Activated T-cell treated with anti-CD3 and anti-CD28 coated beads for 48 hours (primary cell): ENCODE results near the gene CEND1.

Experiments
- DNase-seq: peaks from one replicate; pipeline ENCODE4 v3.0.0-alpha.2; 2020; ENCODE audit warnings: low read depth

Gene CEND1

DNA sequence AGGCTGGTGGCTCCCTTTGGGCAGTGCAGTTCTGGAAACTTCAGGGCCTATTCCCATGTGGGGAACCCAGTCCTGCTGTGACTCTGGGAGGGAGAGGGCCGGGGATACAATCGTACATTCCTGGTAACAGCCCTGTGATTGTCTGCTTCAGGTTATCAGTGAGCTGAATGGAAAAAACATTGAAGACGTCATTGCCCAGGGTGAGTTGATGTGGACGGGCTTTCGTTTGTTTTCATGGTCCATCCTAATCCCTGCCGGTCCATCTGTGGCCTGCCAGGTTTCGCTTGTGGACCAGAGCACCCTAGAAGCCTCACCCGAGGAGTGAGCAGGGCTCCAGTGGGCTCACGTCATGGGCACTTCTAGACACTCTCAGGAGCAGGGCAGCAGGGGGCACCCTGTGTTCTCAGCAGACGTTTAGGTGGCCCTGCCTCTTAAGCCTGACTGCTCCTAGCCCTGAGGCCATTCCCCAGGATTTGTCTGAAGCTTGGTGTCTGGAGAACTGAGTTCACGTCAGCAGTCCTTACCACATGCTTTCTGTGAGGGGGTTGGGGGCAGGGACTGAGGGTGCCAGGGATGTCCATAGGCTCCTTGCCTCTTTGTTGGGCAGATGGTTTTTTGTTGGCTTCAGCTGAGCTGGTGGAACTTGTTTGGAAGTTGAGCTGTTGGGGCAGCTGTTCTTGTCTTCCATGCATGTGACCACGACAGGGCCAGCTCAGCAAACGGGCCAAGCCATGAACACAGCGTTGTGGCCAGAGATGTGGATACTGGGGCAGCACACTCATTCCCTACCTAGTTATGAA lies 21.8 kb upstream of the CEND1 start:
- no peak for DNase-seq

DNA sequence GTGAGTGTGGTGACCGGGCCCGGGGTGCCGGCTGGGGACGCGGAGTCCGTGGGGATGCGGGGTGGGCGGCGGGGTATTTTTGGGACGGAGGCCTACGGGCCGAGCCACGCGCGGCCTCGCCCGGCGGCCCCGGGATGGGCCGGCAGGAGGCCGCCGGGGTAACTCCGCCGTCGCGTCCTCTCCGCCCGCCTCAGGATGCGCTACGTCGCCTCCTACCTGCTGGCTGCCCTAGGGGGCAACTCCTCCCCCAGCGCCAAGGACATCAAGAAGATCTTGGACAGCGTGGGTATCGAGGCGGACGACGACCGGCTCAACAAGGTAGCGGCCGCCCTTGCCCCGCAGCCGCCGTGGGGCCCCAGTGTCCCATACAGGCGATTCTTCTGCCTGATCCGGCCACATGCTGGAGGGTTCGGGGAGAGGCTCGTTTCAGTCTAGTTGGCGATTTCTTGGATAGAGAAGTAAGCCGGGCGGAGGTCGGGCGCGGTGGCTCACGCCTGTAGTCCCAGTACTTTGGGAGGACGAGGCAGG lies 20.2 kb upstream of the CEND1 start:
- no peak for DNase-seq

DNA sequence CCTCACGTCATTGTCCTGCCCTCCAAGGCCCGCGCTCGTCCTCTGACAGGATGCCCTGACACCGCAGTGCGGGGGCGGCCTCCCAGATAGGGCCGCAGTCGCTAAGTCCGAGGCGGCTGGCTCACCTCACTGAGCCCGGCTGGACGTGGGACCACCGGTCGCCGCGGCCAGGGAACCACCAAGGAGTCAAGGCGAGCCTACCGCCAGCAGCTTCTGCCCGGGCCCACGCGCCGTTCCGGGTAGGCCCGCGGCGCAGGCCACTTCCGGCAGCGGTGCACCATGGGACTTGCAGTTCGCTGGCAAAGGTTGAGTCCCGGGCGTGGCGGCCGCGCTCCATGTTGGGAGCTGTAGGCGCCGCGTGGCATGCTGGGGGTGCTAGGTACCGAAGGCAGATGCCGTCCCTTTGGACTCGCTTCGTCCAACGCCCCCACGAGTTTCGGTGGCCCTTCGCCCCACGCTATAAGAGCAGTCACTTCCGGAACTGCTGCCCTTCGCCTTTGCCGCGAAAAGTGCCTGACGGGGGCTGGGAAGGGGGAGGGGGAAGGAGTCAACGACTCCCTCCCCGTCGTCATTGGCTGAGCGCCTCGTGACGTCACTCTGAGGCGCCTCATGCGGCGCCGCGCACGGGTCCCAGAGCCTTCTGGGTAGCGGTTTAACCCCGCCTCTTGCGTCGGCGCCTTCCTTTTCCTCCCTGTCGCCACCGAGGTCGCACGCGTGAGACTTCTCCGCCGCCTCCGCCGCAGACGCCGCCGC lies 19.6 kb upstream of the CEND1 start, which contains the start of gene RPLP2:
Gene RPLP2, plus strand, starts transcription at position 681 of the 753 bp plus-strand sequence. CDS start 268 bp downstream, outside the sequence.
- DNase-seq, result peak; percentile 98

DNA sequence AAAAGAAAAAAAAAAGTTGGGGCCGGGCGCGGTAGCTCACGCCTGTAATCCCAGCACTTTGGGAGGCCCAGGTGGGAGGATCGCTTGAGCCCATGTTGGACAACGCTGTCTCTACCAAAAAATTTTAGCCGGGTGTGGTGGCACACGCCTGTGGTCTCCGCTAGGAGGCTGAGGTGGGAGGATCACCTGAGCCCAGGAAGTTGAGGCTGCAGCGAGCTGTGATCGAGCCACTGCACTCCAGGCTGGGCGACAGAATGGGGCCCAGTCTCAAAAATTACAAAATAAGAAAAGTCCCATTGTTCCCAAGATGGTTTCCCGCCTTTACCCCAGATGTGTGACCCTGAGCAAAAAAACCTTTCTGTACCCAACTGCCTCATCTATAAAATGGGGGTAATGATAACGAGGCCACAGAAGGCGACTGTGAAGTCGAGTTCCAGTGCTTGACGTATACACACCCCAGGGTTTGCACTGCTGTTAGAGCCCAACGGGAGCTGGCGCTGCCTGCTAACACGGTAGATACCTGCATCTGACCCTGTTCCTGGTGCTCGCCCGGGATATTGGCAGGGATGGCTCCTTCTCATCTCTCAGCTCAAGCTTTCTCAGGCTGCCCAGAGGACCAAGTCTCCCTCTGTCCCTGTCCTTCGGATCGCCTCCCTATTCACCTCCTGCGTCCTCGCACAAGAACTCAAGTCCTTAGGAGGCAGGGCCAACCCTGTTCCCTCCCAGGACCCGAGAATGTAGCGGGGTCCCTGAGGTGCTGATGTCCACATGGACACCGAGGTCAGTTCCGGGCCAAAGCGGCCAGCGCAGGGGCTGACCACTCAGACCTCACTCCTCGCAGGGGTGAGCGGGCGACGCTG lies 18.8 kb upstream of the CEND1 start:
- DNase-seq, result no peak

DNA sequence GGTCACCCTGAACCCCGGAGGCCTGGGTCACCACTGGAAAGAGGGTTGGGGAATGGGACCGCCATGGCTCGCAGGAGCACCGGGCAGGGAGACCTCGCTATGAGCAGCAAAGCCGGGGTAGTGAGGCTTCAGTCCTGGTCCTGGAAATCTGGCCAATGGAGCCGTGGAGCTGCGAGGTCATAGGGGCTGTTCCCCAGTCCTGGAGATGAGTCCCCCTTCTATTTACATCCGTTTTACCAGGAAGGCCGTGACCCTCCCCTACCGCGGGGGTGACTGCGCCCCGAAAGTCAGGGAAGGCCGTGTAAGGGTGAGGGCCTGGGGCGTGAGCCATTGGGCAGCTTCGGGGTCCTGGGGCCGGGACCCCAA lies 14.7 kb upstream of the CEND1 start:
- DNase-seq, result no peak

DNA sequence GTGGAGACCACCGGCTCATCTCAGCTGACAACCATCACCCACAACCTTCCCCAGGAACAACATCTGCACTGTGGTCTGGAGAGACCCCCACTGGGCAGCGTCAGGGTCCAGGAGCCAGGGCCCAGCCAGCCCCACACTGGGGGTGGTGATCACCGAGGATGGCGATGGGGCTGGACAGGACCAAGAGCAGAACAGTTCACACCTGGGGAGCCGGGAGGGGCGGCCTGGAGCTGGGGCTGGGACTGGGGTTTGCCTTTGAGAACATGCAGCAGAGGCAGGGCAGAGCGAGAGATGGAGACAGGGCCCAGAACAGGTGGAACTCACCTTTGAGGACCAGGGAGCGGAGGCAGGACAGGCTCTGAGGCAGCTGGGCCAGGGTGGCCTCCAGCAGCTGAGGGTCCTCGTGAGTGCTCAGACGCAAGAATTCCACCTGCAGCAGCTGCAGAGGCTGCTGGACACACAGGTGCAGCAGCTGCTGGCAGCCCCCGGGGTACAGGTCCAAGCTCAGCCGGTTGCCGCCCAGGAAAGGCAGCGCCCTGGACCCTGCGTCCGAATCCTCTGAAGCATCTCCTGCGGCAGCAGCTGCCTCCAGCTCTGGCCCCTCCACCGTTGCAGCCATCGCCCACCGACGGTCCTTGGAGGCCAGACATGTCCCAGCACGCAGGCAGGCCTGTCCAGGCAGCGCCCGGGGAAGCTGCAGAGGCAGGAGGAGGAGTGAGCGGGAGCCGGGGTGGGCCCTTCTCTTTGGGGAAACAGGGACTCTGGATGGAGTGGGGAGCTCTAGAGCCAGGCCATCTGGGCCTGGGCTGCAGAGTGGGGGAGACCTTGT lies 14.1 kb upstream of the CEND1 start:
- no peak for DNase-seq

DNA sequence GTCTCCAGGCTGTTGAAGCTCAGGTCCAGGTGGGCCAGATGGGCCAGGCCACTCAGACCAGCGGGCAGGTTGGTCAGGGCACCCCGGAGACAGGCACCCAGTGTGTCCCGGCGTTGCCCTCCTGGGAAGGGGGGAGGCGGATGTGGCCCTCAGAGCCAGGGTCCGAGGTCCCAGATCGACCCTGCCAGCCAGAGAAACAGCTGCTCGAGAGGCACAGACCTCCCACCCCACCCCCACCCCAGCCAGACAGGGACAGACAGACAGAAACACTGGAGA lies 13.5 kb upstream of the CEND1 start:
- DNase-seq, result no peak

DNA sequence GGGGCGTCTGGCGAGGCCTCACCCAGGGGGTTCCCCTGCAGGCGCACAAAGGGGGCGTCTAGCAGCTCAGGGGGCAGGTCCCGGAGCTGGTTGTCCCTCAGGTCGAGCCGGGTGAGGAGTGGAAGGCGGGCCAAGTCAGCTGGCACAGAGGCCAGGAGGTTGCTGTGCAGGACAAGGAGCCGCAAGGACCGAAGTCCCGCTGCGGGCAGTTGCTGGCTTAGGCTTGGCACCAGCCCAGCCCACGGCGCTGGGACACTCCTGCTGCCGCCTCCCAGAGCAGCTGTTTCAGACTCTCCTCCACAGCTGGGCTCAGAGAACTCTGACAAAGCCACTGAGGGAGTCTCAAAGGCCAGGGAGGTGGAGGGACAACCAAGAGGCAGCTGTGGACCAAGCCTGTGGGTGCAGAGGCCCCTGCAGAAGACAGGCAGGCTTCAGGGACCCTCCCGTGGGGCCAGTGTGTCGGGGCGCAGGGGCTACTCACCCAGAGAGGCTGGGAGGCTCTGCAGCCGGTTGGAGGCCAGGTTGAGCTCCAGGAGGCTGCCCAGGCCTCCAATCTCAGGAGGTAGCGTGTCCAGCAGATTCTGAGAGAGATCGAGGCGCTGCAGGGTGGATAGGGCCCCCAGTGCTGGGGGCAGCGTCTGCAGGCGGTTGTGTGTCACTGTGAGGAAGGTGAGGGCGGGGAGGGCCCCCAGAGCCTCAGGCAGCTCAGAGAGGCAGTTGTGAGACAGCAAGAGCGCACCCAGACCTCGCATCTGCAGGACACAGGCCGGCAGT lies 13.0 kb upstream of the CEND1 start:
- no peak for DNase-seq

DNA sequence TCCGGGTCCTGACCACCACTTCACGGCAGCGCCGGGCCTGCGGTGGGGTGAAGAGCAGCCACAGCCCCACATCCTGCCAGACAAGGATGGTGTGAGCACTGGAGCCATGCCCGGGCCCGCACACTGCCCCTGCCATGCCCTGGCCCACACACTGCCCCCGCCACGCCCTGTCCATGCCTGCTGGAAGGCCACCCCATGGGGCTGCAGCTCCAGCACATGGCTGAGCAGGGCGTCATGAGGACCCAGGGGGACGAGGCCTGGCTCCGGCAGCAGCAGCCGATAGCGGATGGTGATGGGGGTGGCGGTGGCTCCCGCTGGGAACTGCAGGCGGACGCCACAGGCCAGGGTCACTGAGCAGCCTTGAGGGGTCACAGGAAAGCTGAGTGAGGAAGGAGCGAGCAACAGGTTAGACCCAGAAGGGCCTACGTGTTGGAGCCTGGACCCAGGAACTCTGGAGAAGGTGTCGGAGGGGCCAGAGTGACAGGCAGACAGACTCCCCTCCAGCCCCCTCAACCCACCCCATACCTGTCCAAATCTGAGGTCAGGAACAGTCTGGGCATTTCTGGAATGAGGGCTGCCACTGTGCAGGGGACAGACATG lies 12.2 kb upstream of the CEND1 start:
- no peak for DNase-seq

DNA sequence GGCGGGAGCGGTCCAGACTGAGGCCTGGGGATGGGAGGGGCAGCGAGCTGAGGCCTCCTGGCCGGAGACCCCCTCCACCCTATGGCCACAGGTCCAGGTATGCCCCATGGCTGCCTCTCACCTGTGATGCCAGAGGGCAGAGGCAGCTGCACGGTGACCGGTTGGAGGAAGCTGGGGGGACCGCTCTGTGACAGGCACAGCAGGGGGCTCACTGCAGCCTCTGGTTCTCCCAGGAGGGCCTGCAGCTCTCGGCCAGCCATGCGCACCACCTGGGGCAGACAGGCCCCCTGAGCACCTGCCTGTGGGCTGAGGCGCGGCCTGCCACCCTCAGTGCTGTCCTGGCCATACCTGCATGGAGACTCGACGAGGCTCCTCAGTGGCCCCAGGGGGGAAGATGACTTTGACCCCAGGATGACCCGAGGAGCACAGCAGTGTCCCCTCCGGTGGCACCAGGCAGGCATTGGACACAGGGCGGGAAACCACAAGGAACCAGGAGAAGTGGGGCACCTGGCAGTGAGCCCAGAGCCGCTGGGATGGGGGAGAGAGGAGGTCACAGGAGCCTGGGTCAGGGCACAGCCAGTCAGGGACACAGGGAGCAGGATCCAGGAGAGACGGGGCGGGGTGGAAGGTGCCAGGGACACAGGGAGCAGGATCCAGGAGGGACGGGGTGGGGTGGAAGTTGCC lies 11.3 kb upstream of the CEND1 start:
- DNase-seq, result no peak

DNA sequence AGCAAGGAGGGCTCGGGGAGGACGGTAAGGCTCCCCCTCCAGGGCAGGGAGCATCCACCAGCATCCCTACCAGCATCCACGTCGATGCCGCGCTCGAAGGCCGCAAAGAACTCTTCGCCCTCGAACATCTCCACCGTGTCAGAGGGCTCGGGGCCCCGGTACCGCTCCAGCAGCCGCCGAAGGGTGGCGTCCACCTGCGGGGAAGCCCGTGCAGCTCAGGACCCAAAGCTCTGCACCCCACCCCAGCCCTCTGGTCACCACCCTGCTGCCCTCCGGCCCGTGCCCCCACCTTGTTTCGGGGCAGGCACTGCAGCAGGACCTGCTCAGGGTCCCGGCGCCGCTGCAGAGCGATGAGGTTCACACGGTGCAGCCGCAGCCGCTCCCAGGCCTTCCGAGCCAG lies 10.6 kb upstream of the CEND1 start:
- no peak for DNase-seq

DNA sequence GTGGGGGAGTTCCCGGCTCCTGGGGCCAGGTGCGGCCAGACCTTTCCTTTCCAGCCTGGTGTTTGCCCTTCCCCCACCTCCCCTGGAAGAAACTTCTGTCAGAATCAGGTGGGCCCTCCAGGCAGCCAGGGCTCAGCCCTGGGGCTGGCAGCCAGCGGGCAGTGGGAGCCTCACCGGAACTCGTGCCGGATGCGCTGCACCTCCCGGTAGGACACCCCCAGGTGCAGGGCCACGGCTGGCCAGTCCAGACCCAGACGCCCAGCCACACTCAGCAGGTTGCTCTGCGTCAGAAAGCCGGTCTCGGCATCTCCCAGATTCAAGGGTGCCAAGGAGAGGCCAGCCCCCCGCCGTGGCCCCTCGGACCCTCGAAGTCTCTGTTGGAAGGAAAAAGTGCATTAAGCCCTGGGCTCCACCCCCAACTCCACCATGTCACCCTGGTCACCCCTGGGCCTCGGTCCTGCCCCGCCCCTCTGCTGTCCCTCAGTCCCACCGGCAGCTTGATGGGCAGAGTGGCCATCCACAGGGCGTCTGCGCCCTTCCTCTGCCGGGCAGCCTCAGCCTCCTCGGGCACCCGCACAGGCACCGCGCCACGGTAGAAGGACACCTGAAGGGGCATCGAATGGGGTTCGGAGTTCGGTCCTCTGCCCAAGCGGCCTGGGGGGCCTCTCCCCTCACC lies 9.9 kb upstream of the CEND1 start:
- no peak for DNase-seq

DNA sequence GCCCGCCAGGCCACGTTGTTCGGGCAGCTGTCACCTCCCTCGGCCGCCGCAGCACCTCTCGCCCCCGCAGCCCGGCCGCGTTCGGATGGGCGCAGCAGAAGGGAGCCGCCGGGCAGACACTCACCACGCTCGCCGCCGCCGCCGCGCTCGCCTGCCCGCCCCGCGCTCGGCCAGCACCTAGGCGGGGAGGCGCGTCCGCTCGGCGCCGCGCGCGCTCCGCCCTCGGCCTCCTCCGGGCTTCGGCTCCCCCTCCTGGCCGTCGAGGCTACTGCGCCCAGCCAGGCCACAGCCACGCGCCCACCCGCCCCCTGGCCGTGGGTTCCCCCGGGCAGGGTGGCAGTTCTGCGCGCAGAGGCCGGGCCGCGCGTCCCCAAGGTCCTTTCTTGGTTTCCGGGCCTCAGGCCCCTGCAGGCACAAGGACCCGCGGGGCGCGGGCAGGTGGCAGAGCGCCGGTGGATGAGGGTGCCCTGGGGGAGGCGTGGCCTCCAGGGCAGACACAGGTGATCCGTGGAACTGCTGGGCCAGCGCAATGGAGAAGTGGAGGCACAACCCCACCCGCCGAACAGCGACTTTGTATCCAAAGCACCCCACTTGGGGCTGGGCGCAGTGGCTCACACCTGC lies 8.3 kb upstream of the CEND1 start, which contains the start of gene SLC25A22:
Gene SLC25A22, minus strand, starts transcription at position 189 of the 621 bp plus-strand sequence. CDS start 3,275 bp downstream, outside the sequence.
- DNase-seq, result peak; percentile 87

DNA sequence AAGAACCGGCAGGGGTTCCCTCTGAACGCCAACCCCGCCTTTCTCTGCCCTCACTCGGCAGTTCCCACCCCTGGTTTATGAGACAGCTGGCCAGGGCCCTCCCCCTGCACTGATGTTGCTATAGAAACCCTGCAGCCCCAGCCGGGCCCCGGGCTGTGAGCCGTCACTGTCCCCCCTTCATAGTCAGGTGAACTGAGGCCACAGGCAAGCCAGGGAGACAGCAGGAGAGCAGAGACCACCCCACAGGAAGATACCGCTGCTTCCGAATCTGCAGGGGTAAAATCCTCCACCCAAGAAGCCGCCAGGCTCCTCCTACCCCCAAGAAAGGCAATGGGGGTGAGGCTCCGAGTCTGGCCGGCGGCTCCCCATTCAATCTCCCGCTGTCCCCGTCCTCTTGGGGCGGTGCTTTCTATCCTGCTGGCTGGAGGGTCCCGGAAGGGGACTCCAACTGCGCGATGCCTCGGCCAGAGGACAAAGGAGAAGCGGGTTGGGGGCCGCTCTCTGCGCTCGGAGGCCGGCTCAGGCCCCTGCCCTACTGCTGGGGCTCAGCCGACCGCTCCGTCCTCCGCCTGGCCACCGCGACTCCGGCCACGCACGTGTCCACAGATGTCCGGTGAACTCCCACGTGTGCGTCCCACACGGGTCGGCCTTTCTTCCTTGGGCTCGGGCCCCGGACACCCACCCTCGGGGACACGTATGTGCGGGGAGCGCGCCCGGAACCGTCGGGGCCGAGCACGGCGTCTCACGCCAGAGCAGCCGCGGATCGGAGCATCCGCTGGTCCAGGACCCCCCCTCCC lies 7.6 kb upstream of the CEND1 start:
- DNase-seq, result peak; percentile 74

DNA sequence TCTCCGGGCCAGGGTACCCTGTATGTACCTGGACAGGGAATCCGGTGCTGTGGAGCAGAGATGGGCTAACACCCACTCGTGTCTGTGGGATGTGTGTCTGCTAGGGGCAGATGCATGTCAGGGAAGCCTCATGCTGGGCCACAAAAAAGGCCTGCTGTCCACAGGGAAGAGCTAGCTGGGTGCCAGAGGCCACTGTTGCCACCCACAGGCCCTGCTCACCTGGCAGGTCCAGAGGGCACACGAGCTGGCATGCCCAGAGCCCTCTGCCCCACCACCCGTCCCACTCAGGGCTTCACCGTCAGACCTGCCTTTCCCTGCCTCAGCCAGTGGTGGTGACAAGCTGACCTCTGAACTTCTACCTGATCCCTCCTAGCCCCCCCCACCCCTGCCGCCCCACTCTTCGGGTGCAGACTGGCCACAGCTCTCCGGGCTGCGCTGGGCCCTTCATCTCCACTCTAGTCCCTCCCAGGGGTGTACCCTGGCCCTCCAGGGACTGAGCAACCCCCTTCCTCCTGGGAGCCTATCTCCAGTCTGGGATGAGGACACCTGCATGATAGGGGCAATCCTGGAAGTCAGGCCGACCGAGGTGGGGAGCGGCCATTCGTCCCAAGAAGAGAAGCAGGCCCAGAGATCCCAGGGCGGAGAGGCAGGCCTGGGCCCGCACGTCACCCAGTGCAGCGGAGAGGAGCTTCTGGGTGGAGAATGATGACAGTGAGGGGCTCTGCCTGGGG lies 6.8 kb upstream of the CEND1 start:
- no peak for DNase-seq

DNA sequence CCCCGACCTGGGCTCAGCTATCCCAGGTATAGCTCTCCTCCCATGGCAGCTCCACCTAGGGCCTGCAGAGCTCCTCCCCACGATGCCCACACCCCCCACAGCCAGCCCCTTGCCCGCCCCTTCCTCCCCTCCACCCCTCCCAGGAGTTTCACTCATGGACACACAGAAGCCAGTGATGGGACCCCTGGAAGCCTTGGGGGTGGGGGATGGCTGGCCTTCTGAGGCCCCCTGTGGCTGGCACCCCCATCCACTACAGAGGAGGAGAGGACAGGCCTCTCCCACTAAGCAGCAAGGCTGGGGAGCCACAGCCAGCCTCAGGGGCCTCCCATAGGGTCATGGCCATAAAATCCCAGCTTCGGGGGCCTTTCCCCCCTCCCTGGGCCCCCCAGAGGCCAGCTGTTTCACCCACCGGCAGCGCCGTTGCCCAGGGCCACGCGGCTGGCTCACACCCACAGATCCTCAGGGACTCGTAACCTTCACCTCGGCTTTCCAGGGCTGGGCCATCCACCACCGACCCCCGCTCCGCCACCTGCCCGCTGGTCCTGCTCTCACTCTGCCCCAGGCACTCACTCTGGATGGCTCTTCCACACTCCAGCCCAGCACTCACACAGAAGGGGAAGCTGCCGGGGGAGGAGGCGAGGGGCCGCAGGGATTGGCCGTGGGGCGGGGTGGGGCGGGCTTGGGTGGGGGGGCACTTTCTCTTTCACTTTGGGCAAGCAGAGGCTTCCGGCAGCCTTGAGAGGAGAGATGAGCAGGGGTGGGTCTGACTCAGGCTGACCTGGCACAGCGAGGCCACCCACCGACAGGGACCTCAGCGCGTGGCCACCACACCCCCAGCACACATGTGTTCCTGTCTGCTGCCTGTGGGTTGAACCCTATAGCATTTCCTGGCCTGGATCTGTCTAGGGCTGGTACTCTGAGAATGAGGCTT lies 6.0 kb upstream of the CEND1 start:
- DNase-seq, result peak; percentile 85
